K562 (cell line): ENCODE data around the gene HVCN1. TPM values are rescaled to one million over a fixed set of nuclear protein-coding genes. Genes with fewer than 3 reads are reported as not detected.

ENCODE experiments used
- JUNB ChIP-seq: fragments of 450-650 bp; formaldehyde crosslinking; conservative IDR thresholded peaks from 2 replicates; pipeline ENCODE4 v1.4.0; 2020; ENCODE audit warnings: mild to moderate bottlenecking
- NCOA6 ChIP-seq: fragments of 450-650 bp; IDR thresholded peaks from 2 replicates; pipeline ENCODE4 v1.6.1; 2017; ENCODE audit warnings: mild to moderate bottlenecking
- NFYB ChIP-seq: IDR thresholded peaks from 2 replicates; pipeline ENCODE4 v1.6.1; 2011; ENCODE audit warnings: mild to moderate bottlenecking, moderate library complexity; ENCODE audit not compliant: insufficient read length; ENCODE audit errors: extremely low read depth
- TEAD1 ChIP-seq, 2 experiments: fragments of 450-650 bp in 1 of 2; sonication (generic) in 1 of 2; formaldehyde crosslinking; IDR thresholded peaks; 2 replicates each; pipeline versions ENCODE4 v1.4.0 to v1.8.0; 2020 to 2022; ENCODE audit warnings: mild to moderate bottlenecking in 2 of 2, missing genetic modification reagents in 1 of 2
- ZNF717 ChIP-seq: fragments of 250-450 bp; sonication (Bioruptor Pico); IDR thresholded peaks from 2 replicates; pipeline ENCODE4 v1.5.0; 2021
- polyA plus RNA-seq, 8 experiments: library from polyadenylated mRNA; depleted of rRNA in 4 of 8; stranded (reverse) in 5 of 8; unstranded in 3 of 8; fragments of >200 nt; fragmentation: Nextera tagmentation in 2 of 8; fragmentation: Illumina TruSeq in 1 of 8; extraction: Ambion mirVana in 2 of 8; extraction: Trizol in 1 of 8; gene quantifications; 2 replicates each; pipeline versions ENCODE4 v1.2.1 to v1.2.3, GENCODE V29; 2011 to 2014; ENCODE audit warnings: inconsistent platforms in 1 of 8, missing spikeins in 1 of 8
- total RNA-seq, 7 experiments: library from RNA; depleted of rRNA in 6 of 7; stranded (reverse); fragments of >200 nt in 6 of 7; fragmentation: Illumina TruSeq in 2 of 7; extraction: Trizol in 2 of 7; gene quantifications; 2 replicates each; pipeline versions ENCODE4 v1.2.1 to v1.2.3, GENCODE V29; 2011 to 2021; ENCODE audit warnings: low replicate concordance in 1 of 7
- TF ChIP-seq, protein P1 (sequence below): sonication (generic); formaldehyde crosslinking; IDR thresholded peaks from 2 replicates; pipeline ENCODE4 v1.8.0; 2022; ENCODE audit warnings: mild to moderate bottlenecking, missing genetic modification reagents
- TF ChIP-seq, protein P2 (sequence below), 2 experiments: IDR thresholded peaks in 1 of 2; conservative IDR thresholded peaks in 1 of 2; 2 replicates each; pipeline ENCODE4 v1.6.1; 2016; ENCODE audit warnings: low read depth in 2 of 2, mild to moderate bottlenecking in 1 of 2, missing compliant biosample characterization in 1 of 2, missing genetic modification characterization in 1 of 2, moderate library complexity in 1 of 2
- TF ChIP-seq, protein P3 (sequence below): sonication (generic); formaldehyde crosslinking; IDR thresholded peaks from 2 replicates; pipeline ENCODE4 v1.9.0; 2022; ENCODE audit warnings: mild to moderate bottlenecking, missing genetic modification reagents

Gene HVCN1
- total and polyA plus RNA-seq, 9 of the 15 experiments (the other 6 are each of a cell fraction or from before 2014, with no cell fraction given) = 0.21 to 1.4 (median 0.74) TPM

DNA sequence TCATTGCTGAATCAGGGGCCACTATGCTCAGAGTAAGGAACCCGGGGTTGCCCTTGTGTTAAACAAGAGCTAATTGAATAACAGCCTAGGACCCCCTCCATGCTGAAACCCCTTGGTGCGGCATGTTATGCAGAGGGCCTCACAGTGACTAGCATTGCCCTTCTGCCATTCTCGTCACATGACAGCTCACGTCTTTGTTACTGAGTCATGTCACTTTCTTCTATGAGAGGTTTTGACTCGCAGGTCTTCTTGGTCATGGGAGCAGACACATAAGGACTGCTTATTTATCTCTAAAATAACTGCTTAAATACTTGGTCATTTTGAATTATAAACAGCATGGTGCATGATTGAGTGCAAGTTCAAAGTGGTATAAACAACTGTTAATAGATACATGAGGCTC is 50.1 kb downstream of the HVCN1 start (continued):
- TF ChIP-seq, protein P1, sequence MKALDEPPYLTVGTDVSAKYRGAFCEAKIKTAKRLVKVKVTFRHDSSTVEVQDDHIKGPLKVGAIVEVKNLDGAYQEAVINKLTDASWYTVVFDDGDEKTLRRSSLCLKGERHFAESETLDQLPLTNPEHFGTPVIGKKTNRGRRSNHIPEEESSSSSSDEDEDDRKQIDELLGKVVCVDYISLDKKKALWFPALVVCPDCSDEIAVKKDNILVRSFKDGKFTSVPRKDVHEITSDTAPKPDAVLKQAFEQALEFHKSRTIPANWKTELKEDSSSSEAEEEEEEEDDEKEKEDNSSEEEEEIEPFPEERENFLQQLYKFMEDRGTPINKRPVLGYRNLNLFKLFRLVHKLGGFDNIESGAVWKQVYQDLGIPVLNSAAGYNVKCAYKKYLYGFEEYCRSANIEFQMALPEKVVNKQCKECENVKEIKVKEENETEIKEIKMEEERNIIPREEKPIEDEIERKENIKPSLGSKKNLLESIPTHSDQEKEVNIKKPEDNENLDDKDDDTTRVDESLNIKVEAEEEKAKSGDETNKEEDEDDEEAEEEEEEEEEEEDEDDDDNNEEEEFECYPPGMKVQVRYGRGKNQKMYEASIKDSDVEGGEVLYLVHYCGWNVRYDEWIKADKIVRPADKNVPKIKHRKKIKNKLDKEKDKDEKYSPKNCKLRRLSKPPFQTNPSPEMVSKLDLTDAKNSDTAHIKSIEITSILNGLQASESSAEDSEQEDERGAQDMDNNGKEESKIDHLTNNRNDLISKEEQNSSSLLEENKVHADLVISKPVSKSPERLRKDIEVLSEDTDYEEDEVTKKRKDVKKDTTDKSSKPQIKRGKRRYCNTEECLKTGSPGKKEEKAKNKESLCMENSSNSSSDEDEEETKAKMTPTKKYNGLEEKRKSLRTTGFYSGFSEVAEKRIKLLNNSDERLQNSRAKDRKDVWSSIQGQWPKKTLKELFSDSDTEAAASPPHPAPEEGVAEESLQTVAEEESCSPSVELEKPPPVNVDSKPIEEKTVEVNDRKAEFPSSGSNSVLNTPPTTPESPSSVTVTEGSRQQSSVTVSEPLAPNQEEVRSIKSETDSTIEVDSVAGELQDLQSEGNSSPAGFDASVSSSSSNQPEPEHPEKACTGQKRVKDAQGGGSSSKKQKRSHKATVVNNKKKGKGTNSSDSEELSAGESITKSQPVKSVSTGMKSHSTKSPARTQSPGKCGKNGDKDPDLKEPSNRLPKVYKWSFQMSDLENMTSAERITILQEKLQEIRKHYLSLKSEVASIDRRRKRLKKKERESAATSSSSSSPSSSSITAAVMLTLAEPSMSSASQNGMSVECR (CRISPR knock-in tag) = no peak
- TF ChIP-seq ZNF717 = no peak
- TF ChIP-seq, protein P2, sequence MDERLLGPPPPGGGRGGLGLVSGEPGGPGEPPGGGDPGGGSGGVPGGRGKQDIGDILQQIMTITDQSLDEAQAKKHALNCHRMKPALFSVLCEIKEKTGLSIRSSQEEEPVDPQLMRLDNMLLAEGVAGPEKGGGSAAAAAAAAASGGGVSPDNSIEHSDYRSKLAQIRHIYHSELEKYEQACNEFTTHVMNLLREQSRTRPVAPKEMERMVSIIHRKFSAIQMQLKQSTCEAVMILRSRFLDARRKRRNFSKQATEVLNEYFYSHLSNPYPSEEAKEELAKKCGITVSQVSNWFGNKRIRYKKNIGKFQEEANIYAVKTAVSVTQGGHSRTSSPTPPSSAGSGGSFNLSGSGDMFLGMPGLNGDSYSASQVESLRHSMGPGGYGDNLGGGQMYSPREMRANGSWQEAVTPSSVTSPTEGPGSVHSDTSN (CRISPR knock-in tag; IDR thresholded peaks at IDR 0.05; ENCODE audit: low read depth) = no peak
- TF ChIP-seq, protein P2 (tag; conservative IDR thresholded peaks at IDR 0.05; ENCODE audit: low read depth) = no peak
- no peak for TF ChIP-seq JUNB (CRISPR knock-in tag)
- TF ChIP-seq, protein P3, sequence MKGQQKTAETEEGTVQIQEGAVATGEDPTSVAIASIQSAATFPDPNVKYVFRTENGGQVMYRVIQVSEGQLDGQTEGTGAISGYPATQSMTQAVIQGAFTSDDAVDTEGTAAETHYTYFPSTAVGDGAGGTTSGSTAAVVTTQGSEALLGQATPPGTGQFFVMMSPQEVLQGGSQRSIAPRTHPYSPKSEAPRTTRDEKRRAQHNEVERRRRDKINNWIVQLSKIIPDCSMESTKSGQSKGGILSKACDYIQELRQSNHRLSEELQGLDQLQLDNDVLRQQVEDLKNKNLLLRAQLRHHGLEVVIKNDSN (CRISPR knock-in tag) = peak; percentile 43; the same call in 1 of the 2 replicates
- TF ChIP-seq NFYB = no peak
- TF ChIP-seq TEAD1 (CRISPR knock-in tag; IDR thresholded peaks at IDR 0.05) = no peak
- TF ChIP-seq NCOA6 = no peak
